ENCODE measurements around the gene TNNT1.

TNNT1 gene, protein sequence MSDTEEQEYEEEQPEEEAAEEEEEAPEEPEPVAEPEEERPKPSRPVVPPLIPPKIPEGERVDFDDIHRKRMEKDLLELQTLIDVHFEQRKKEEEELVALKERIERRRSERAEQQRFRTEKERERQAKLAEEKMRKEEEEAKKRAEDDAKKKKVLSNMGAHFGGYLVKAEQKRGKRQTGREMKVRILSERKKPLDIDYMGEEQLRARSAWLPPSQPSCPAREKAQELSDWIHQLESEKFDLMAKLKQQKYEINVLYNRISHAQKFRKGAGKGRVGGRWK

DNA sequence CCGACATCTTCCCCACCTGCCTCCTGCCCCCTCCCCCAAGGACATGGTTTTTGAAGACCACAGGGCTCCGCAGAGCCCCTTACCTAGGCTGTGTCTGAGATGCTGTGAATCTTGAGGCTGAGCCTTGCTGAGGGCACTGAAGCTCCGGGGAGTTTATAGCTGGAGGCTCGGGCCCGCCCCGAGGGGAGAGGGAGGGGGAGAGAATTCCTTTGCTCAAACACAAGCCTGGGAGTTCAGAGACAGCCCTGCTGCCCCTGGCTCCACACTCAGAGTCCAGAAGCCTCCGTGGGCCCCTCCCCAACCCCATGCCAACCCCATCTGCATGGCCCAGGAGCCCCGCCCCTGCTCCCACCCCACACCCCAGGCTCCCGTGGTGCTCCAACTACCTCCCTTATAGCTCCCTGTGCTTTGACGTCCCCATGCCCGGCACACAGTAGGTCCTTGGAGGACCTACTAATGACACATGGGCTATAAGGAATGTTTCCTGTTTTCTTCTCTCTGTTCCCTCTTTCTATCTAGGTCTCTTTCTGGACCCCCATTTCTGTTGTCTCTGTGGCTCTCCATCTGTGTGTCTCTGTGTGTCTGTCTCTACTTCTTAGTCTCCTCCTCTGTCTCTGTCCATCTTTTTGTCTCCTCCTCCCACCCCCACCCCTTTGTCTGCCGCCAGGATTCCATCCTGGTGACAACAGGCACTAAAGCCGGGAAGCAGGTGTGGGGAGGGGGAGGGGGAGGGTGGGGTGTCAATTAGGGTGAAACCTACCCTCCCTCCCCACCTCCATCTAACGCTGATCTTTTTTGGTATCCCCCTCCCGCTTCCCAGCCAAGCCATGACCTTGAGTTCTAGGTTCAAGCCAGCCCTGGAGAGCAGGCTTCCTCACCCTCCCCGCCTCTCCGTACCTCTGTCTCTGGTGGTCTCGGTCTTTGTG, at the start of gene TNNT1:
Gene TNNT1 (minus strand): TSS at position 129 of the 926 bp plus-strand sequence. CDS start 2,049 bp downstream, outside the sequence.
- Histone ChIP-seq H3K9me3 (ENCODE audit: insufficient read depth, low read depth, low read length) (no peaks in the 10 kb centered on the region), H3F3A (ENCODE audit: low read depth) (peaks cover 12% of the 10 kb centered on the region), H4K20me1 (ENCODE audit: insufficient read depth, low read length, poor library complexity, severe bottlenecking) (no peaks in the 10 kb centered on the region), H3K4me3 (ENCODE audit: low read length, poor library complexity, severe bottlenecking) (no peak within 1 kb of the TSS), H2AFZ (ENCODE audit: low read length) (no peak within 1 kb of the TSS), H3K27me3 (ENCODE audit: insufficient read depth, low read length, poor library complexity, severe bottlenecking) (no peaks in the 10 kb centered on the region), H3K4me2 (ENCODE audit: low read depth, low read length, poor library complexity, severe bottlenecking) (no peak within 1 kb of the TSS), H3K79me2 (ENCODE audit: insufficient read depth, low read length) (no peaks in the 10 kb centered on the region), H3K9ac (ENCODE audit: low read depth, low read length, poor library complexity, severe bottlenecking) (no peak within 1 kb of the TSS), H3K36me3 (ENCODE audit: insufficient read depth, low read length) (no peaks in the 10 kb centered on the region), H3K9me2 (replicated peaks; ENCODE audit: low read depth, low read length) (no peaks in the 10 kb centered on the region), H3K4me1 (ENCODE audit: insufficient read depth, low read length, poor library complexity, severe bottlenecking) (peaks cover 29% of the 10 kb centered on the region)
- TF ChIP-seq, protein P1, sequence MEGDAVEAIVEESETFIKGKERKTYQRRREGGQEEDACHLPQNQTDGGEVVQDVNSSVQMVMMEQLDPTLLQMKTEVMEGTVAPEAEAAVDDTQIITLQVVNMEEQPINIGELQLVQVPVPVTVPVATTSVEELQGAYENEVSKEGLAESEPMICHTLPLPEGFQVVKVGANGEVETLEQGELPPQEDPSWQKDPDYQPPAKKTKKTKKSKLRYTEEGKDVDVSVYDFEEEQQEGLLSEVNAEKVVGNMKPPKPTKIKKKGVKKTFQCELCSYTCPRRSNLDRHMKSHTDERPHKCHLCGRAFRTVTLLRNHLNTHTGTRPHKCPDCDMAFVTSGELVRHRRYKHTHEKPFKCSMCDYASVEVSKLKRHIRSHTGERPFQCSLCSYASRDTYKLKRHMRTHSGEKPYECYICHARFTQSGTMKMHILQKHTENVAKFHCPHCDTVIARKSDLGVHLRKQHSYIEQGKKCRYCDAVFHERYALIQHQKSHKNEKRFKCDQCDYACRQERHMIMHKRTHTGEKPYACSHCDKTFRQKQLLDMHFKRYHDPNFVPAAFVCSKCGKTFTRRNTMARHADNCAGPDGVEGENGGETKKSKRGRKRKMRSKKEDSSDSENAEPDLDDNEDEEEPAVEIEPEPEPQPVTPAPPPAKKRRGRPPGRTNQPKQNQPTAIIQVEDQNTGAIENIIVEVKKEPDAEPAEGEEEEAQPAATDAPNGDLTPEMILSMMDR (conservative IDR thresholded peaks at IDR 0.05; ENCODE audit: low read length) = no peak
- TF ChIP-seq EZH2phosphoT487 (IDR thresholded peaks at IDR 0.05; ENCODE audit: borderline replicate concordance) = no peak

DNA sequence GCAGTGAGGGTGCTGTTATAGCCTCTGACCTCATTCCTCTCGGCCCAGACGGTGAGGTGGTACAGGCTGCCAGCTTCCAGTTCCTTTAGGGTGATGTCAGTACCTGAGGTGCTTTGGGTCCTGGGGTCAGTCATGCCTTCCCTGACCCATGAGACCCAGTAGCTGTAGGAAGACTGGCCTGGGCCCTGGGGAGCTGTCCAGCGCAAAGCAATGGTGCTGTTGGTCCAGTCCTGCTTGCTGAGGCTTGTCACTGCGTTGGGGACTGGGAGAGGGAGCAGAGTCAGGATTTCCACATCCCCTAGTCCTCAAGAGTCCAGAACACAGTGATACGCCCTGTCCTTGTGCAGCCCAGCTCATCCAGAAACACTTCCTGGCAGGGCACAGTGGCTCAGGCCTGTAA, 49.6 kb upstream of the TNNT1 start:
- Histone ChIP-seq H3K4me3 (ENCODE audit: low read length, poor library complexity, severe bottlenecking) (no peak overlapping the region), H4K20me1 (ENCODE audit: insufficient read depth, low read length, poor library complexity, severe bottlenecking) (no peaks in the 10 kb centered on the region)

DNA sequence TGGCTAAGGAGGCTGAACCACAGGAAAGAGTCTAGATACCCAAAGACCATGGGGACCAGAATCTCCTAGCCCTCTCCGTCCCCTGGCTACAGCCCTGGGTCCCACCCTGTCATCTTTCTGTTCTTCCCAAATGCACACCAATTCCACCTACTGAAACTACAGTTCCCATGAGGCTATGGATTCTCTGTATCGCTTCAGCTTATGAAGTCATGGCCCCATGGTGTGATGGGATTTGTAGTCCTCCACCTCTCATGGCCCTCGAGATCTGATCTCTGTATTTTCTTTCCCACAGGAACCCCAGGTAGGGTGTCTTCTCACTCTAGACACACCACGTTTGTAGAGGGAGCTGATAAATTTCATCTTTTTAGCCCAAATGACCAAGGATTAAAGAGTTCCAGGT, 48.5 kb upstream of the TNNT1 start:
- H4K20me1 ChIP-seq (ENCODE audit: insufficient read depth, low read length, poor library complexity, severe bottlenecking) = no peaks in the 10 kb centered on the region
- no peak overlapping the region for H2AFZ ChIP-seq (ENCODE audit: low read length)
- no peaks in the 10 kb centered on the region for H3K79me2 ChIP-seq (ENCODE audit: insufficient read depth, low read length)
- H3K27me3 ChIP-seq (ENCODE audit: insufficient read depth, low read length, poor library complexity, severe bottlenecking) = no peaks in the 10 kb centered on the region
- H3K9me3 ChIP-seq (ENCODE audit: insufficient read depth, low read depth, low read length) = no peaks in the 10 kb centered on the region
- no peaks in the 10 kb centered on the region for H3K9me2 ChIP-seq (replicated peaks; ENCODE audit: low read depth, low read length)
- no peaks in the 10 kb centered on the region for H3F3A ChIP-seq (ENCODE audit: low read depth)
- H3K9ac ChIP-seq (ENCODE audit: low read depth, low read length, poor library complexity, severe bottlenecking) = no peak overlapping the region
- no peaks in the 10 kb centered on the region for H3K4me1 ChIP-seq (ENCODE audit: insufficient read depth, low read length, poor library complexity, severe bottlenecking)
- H3K4me2 ChIP-seq (ENCODE audit: low read depth, low read length, poor library complexity, severe bottlenecking) = no peak overlapping the region
- no peak overlapping the region for H3K4me3 ChIP-seq (ENCODE audit: low read length, poor library complexity, severe bottlenecking)
- no peaks in the 10 kb centered on the region for H3K36me3 ChIP-seq (ENCODE audit: insufficient read depth, low read length)
- no peak for TF ChIP-seq EZH2phosphoT487 (IDR thresholded peaks at IDR 0.05; ENCODE audit: borderline replicate concordance)
- TF ChIP-seq, protein P1 (conservative IDR thresholded peaks at IDR 0.05; ENCODE audit: low read length) = no peak

More for the DNA sequence above, 49.6 kb upstream of the TNNT1 start:
- no peaks in the 10 kb centered on the region for H3K27me3 ChIP-seq (ENCODE audit: insufficient read depth, low read length, poor library complexity, severe bottlenecking)
- no peak overlapping the region for H2AFZ ChIP-seq (ENCODE audit: low read length)
- H3K79me2 ChIP-seq (ENCODE audit: insufficient read depth, low read length) = no peaks in the 10 kb centered on the region
- H3K36me3 ChIP-seq (ENCODE audit: insufficient read depth, low read length) = no peaks in the 10 kb centered on the region
- no peaks in the 10 kb centered on the region for H3K9me3 ChIP-seq (ENCODE audit: insufficient read depth, low read depth, low read length)
- TF ChIP-seq EZH2phosphoT487 (IDR thresholded peaks at IDR 0.05; ENCODE audit: borderline replicate concordance) = no peak
- TF ChIP-seq, protein P1 (conservative IDR thresholded peaks at IDR 0.05; ENCODE audit: low read length) = no peak
- H3K9ac ChIP-seq (ENCODE audit: low read depth, low read length, poor library complexity, severe bottlenecking) = no peak overlapping the region
- no peaks in the 10 kb centered on the region for H3K4me1 ChIP-seq (ENCODE audit: insufficient read depth, low read length, poor library complexity, severe bottlenecking)
- H3K4me2 ChIP-seq (ENCODE audit: low read depth, low read length, poor library complexity, severe bottlenecking) = no peak overlapping the region
- no peaks in the 10 kb centered on the region for H3F3A ChIP-seq (ENCODE audit: low read depth)
- H3K9me2 ChIP-seq (replicated peaks; ENCODE audit: low read depth, low read length) = no peaks in the 10 kb centered on the region

All from Loucy (cell line).